GM21576 (cell line): ENCODE data around the gene MICALL1.
"Not testable (repeated sequence)": the region's sequence is repeated elsewhere in the genome, so short reads cannot be mapped to it uniquely, and the experiment has no call there.

ENCODE experiments used
- ATAC-seq: cut with Tn5 transposase; IDR thresholded peaks from one replicate; pipeline ENCODE4 v1.9.1; 2021; ENCODE audit warnings: mild to moderate bottlenecking, moderate library complexity; ENCODE audit not compliant: unreplicated experiment

The MICALL1 gene

GRCh38 chr22:37929390-37929789 lies 23.3 kb downstream of the MICALL1 start:
- no peak for ATAC-seq

DNA sequence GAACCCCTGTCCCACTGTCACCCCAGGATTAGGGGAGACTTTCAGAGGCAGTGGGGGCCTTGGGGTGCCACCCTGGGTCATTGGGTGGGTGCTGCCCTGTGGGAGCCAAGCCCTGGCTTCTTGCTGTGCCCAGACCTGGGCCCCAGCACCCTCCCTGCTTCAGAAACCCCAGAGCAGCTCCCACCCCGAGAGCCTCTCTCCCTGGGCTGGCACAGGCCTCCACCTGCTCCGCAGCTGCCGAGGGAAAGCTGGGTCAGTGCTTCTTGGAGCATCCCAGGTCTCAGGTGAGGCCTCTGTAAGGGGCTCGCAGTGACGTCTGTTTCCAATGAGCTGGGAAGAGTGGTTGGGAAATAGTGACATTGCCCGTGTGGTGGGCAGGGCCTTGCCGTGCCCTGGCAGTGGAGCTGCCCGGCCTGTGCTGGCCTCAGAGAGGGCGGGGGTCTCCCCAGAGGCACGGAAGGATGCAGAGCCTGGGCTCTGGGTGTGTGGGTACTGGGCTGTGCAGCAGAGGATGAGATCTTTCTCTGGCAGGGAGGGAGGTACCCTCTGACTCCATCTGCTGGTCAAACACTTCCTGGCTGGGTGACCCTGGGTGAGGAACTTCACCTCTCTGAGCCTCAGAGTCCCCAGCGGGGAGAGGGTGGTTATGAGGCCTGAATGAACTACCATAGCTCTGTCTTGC lies 24.3 kb downstream of the MICALL1 start:
- ATAC-seq, result no peak

- ATAC-seq, result no peak
Observed at GRCh38 chr22:37930952-37931440, 24.9 kb downstream of the MICALL1 start.

DNA sequence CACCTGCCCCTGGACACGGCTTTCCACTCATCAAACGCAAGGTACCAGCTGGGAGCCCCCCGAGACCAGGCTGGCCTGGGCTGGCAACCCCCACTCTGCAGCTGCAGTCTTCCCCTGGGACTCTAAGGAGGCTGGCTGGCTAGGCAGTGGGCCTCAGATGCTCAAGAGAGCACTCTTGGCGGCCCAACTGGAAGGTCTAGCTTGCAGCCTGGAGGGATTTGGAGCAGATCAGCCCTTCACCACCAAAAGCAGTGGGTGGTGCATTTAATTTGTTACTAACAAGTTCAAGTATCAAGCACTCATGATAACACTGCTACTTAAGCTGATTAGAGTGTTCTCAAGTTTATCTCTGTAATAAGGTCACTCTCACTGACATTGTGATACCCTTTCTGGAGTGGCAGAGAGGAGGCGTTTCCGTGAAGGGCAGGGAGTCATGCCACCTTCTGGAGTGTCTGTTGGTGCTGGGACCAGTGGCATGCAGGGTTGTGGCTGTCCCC lies 25.8 kb downstream of the MICALL1 start:
- no peak for ATAC-seq

GRCh38 chr22:37932401-37932800 lies 26.3 kb downstream of the MICALL1 start:
- no peak for ATAC-seq

DNA sequence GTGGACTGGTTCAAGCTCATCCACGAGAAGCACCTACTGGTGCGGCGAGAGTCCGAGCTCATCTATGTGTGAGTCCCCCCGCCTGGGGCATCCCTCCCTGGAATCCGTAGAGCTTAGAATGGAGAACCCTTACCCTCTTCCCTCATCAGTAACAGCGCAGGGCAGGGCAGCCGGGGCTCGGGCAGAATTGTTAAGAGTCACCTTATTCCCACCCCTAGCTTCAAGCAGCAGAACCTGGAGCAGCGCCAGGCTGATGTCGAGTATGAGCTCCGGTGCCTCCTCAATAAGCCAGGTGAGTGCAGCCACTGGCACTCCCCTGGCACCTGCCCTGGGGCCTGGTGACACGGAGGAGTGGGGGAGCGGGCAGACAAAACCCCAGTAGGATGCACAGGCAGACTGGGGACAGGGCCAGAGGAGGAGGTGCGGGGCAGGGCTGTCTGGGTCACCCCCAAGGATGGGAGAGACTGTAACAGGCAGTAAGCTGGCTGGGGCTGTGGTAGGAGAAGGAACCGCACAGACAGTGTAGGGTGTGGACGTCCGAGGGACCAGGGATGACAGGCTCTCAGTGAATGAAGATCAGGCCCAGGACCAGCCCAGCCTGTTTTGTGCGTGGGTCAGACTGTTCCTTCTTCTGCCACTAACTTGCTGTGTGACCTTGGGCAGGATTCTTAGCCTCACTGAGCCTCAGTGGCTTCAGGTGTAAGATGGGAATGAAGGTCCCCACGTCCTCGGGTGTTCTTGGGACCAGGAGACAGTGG lies 26.9 kb downstream of the MICALL1 start:
- no peak for ATAC-seq

DNA sequence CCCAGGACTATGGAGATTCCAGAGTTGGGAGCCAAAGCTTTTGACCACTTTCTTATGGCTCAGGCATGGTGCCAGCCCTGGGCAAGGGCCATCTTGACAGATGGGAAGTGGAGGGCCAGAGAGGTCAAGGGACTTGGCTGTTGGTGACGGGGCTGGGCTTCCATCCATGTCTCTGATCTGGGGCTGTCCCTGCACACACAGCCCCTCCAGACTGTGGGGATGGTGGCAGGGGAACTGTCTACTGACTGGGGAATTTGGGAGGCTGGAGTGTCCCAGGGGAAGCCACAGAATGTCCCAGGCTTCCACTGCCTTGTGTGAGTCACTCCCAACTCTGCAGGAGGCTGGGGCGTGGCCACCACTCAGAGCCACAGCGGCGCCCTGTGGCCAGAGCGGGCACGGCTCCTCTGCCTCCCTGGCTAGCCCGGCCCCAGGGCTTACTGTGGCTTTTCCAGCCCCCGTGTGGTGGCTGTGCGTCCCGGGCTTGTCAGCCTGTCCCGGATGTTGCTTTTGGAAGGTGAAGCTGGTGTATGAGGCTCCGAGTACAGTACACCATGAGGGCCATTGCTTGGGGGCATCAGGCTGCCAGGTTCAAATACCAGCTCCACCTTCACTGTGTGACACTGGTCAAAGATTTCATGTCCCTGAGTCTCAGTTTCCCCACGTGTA lies 27.7 kb downstream of the MICALL1 start:
- peak; percentile 69 for ATAC-seq

DNA sequence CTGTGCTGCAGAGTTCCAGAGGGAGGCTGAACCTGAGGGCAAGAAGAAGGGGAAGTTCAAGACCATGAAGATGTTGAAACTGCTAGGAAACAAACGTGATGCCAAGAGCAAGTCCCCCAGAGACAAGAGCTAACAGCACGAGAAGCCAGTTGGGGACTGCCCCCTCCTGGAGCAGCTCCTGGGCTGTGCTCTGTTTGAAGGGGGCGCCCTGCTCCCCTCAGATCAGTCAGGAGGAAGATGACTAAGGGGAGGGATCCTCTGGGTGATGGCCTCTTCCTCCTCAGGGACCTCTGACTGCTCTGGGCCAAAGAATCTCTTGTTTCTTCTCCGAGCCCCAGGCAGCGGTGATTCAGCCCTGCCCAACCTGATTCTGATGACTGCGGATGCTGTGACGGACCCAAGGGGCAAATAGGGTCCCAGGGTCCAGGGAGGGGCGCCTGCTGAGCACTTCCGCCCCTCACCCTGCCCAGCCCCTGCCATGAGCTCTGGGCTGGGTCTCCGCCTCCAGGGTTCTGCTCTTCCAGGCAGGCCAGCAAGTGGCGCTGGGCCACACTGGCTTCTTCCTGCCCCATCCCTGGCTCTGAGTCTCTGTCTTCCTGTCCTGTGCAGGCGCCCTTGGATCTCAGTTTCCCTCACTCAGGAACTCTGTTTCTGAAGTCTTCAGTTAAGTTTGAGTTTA lies 34.7 kb downstream of the MICALL1 start:
- ATAC-seq, result no peak

GRCh38 chr22:37942133-37942532 lies 36.0 kb downstream of the MICALL1 start:
- no peak for ATAC-seq

GRCh38 chr22:37943136-37943824 lies 37.2 kb downstream of the MICALL1 start:
- ATAC-seq, result no peak

DNA sequence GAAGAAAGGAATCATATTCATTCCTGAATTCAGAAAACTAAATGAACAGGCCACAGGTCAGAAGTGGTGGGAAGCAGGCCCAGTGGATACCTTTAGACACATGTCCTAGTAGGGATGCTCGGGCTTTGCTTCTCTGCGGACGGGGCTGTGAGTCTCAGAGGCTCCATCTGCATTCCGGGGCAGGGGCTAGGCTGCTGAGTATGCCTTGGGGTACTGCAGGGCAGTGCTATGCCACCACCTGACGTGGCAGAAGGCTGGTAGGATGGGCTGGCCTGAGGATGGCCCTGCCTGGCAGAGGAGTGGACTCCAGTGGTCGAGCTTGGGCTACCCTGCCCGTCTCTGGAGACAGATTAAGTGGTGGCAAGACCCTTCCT lies 37.7 kb downstream of the MICALL1 start:
- no peak for ATAC-seq

DNA sequence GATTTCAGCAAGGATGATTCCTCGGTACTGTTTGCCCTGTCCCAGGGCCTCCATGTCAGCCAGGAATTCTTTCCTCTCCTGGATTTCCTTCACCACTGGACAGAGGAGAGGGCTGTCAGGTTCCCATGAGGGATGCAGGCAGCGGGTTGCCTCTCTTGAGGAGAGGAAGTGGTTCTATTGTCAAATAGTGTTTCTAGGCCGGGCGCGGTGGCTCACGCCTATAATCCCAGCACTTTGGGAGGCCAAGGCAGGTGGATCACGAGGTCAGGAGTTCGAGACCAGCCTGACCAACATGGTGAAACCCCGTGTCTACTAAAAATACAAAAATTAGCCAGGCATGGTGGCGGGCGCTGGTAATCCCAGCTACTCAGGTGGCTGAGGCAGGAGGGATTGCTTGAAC lies 38.3 kb downstream of the MICALL1 start:
- not testable (repeated sequence) for ATAC-seq

DNA sequence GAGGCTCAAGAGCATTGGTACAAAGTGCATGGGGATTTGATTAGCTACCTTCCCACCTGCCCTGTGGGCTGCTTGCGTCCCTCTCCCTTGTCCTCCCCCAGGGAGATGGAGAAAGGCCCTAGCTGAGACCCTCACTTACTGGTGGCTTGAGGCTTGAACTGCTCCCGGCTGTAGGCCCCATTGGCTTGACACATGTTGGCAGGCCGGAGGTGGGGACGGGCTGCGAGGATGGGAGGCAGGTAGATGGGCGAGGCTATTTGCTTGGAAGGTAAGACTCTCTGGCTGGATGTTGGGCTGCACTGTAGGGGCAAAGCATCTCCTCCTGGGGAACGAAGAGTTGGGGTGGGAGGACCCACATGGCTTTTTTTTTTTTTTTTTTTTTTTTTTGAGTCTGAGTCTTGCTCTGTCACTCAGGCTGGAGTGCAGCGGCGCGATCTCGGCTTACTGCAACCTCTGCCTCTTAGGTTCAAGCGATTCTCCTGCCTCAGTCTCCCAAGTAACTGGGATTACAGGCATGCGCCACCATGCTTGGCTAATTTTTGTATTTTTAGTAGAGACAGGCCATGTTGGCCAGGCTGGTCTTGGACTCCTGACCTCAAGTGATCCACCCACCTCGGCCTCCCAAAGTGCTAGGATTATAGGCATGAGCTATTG lies 41.2 kb downstream of the MICALL1 start:
- ATAC-seq, result not testable (repeated sequence)

DNA sequence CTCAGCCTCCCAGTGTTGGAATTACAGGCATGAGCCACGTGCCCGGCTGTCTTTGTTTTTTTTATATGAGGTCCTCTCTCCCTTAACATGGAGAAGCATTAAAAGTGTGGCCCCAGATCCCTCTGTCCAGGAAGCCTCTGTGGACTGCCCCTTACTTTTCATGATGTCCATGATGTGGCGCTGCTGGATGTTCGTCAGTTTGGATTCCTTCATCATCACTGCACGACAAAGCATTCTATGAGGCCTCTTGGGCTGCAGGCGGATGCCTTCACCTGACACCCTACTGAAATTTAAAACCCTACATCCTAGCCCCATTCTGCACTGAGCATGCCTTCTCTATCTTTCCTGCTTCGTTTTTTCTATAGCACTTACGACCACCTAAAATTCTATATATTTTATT lies 45.2 kb downstream of the MICALL1 start:
- ATAC-seq, result no peak

DNA sequence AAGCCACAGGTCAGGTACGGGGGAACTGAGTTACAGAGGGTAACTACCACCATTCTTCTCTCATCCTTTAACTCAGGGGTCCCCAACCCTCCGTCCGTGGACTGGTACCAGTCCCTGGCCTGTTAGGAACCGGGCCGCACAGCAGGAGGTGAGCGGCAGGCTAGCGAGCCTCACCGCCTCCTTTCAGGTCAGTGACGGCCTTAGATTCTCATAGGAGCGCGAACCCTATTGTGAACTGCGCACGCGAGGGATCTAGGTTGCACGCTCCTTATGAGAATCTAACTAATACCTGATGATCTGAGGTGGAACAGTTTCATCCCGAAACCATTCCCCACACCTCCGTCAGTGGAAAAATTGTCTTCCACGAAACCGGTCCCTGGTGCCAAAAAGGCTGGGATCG lies 46.5 kb downstream of the MICALL1 start:
- not testable (repeated sequence) for ATAC-seq

DNA sequence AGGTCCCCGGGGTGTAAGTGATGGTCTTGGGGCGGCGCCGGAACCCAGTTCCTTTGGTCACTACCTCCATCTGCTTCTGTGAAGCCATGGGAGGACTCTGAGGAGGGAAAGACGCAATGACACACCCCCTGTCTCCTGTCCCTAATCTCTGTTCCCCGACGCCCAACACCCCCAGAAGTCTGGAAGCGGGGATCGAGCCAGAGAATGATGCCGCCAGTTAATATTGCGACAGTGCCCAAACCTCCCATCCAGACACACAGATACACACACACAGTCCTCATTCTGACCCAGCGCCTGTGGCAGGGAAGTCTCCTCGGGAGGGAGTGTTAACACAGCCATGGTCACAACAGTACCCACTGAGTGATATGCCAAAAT lies 47.0 kb downstream of the MICALL1 start:
- peak; percentile 34 for ATAC-seq

DNA sequence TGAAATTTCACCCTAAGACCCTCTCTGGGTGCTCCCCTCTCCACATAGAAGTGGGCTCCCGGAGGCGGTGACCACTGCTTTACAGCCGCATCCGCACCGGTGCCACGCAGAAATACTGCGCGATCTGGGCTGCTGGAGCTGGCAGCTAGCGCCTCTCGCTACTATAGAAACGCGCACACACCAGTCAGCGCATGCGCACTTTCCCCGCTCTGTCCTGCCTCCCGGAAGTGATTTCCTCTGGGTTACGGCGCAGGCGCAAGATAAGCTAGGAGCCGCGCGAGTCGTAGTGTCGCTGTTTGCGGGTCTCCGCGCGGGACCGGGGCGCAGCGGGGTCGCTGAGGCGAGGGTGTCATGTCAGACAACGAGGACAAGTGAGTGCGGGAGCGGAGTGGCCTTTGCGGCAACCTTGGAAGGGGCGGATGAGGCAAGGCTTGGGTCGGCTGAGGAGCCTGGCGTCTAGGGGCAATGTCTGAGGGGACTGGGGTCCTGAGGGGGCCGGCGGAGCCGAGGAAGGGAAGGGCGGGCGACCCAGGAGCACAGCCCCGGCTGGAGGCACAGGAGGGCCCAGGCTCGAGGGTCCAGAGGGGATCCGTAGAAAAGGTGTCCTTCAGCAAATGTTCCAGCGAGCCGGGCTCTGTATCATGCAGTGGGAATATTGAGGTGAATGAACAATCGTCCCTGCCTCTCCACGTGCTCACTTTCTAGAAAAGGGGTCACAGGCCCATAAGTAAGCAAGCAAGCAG lies 47.5 kb downstream of the MICALL1 start, which contains the start of the genes C22orf23 and POLR2F:
Gene C22orf23, minus strand, starts transcription at position 165 of the 743 bp plus-strand sequence. CDS start 452 bp downstream, outside the sequence.
Gene POLR2F, plus strand, starts transcription at position 263 of the 743 bp plus-strand sequence. Its CDS starts 89 bp downstream, at position 352.
- ATAC-seq, result peak; percentile 86

DNA sequence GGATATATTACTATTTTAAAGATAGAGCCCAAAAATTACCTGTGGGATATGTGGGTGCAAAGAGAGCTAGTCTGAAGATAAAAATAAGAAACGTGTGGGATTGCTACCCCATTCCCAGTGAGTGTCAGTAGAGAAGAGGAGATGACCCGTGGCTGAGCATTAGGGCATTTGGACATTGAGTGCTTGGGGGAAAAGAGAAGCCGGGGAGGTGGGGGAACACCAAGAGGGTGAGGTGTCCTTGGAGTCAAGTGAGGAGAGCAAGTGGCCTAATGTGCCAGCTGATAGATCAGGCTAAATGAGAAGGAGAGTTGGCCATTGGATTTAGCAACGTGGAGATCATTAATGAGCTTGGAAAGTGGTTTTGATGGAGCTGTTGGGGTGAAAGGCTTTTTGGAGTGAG lies 48.6 kb downstream of the MICALL1 start:
- ATAC-seq, result no peak

- ATAC-seq, result not testable (repeated sequence)
Observed at GRCh38 chr22:37955825-37956397, 49.8 kb downstream of the MICALL1 start.
